GM19452 (cell line): ENCODE data around the gene RNU6-9.
A peak's percentile ranks its signal among the peaks of the same experiment; 100 is the strongest.

Experiments used
- ATAC-seq: cut with Tn5 transposase; IDR thresholded peaks from one replicate; pipeline ENCODE4 v1.9.1; 2021; ENCODE audit not compliant: unreplicated experiment

RNU6-9 gene

GRCh38 chr19:931860-932647 is 38.8 kb downstream of the RNU6-9 start:
- ATAC-seq = no peak

DNA sequence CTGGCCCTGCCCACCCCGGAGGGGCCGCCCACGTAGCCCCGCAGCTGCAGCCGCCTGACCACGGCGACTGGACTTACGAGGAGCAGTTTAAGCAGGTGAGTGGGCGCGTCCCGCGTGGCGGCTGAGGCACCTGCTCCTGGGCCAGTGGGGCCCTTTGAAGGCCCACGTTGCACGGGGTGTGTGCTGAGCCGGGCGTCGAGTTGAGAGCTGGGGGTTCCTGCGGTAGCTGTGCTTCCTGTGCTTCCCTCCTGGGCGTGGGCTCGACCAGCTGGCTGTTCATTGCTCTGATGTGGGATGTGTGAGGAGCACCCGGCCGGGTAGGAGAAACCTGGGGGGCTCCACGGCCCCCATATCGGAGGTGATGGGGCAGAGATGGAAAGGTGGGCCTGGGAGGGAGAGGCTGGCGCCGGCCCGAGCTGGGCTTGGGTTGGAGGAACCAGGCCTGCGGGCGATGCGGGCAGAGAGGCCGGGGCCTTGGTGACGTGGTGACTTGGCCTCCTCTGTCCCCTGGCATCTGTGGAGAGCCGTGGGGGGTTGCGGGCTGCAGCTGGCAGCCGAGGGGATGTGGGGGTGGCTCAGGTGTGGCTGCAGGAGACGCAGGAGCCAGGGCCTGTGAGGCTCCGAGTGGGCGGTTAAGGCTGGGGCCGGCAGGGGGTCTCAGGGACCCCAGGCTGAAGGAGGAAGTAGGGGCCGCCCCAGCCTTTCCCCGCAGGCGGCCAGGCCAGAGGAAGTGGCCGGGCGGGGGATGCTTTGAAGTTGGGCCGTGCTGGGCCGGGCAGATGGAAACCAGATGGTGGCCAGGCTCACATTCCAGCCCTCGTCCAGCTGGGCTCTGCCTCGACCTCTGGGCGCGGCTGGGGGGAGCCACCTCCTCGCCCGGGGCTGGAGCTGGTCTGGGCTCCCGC is 39.6 kb downstream of the RNU6-9 start:
- no peak for ATAC-seq

- no peak for ATAC-seq
Observed at GRCh38 chr19:933553-933882, 40.2 kb downstream of the RNU6-9 start.

DNA sequence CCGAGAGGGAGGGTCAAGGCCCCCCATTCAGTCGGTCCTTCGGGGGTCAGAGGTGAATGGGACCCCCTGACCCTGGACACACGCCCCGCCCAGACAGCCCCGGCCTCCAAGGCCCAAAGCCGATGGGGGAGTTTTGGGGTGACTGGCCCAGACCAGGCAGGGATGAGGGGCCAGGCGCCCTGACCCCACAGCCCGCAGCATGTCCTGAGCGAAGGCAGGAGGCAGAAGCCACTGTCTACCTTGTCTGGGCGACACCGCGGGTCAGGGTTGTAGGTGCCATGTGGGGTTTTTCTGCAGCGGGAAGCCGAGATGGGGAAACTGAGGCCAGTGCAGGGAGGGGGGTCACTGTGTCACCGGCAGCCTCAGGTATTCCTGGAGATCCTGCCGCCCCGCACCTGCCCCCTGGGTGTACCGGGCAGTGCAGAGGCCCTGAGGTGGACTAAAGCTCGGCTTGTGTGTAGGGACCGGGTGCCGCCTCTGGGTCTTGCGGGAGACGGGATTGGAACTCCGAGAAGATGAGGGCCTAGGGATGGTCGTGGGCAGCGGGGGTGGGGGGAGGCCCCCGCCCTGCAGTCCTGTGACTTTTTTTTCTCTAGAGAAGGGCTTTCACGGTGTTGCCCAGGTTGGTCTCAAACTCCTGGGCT is 41.0 kb downstream of the RNU6-9 start:
- ATAC-seq = no peak

DNA sequence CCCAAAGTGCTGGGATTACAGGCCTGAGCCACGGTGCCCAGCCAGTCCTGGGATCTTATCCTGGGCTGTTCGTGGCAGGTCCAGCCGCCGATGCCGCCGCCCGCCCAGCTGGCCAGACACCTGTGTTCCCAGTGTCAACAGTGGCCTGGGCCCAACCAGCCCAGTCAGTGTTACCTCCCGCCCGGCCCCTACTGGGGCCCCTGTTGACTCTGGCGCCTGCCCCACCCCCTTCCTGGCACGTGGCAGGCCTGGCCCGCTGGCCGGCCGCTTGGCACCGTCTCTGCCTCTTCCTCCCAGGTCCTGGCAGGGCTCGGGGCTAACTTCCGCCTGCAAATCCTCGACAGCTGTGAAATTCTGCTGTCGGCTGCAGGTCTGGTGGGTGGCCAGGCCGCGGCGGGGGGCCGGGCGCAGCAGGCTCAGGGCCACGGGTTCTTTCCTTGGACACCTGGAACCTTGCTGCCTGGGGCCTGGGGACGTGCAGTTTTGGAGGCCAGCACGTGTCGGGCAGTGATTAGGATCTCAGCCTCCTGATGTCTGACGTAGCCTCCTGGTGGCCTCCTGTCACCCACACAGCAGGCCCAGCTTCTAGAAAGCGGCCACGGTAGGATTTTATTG is 41.7 kb downstream of the RNU6-9 start:
- ATAC-seq = no peak

DNA sequence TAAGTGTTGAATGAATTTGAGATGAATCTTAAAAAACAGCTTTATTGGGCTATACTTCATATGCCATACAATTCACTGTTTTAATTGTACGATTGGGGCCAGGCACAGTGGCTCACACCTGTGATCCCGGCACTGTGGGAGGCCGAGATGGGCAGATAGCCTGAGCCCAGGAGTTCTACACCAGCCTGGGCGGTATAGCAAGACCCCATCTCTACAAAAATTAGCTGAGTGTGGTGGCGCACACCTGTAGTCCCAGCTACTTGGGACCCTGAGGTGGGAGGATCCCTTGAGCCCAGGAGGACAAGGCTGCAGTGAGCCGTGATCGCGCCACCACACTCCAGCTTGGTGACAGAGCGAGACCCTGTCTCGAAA is 42.9 kb downstream of the RNU6-9 start:
- no peak for ATAC-seq

GRCh38 chr19:937259-937694 is 44.0 kb downstream of the RNU6-9 start:
- ATAC-seq = no peak

- ATAC-seq = no peak
Observed at GRCh38 chr19:938233-938923, 45.1 kb downstream of the RNU6-9 start.

DNA sequence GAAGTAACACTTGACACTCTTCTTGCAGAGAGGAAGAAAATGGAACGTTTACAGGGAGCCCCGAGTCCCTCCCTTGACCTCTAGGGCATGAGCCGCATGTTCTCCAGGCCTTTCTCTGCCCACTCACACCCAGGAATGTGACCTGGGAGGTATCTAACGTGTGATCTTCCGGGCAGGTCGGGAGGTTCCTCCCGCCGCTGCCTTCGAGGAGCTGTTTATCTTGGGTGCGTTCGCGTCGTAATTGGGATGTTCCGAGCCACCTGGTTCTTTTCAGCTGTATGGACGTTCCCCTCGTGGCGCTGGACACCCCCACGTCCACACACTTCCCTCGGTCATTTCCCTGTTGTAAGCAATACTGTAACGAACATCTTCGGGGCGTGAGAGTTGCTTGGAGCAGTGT is 46.2 kb downstream of the RNU6-9 start:
- no peak for ATAC-seq

- ATAC-seq = no peak
Observed at GRCh38 chr19:939922-940321, 46.6 kb downstream of the RNU6-9 start.

- peak; percentile 41 for ATAC-seq
Observed at GRCh38 chr19:940591-941291, 47.5 kb downstream of the RNU6-9 start.

GRCh38 chr19:941292-942132 is 48.2 kb downstream of the RNU6-9 start:
- ATAC-seq = no peak

DNA sequence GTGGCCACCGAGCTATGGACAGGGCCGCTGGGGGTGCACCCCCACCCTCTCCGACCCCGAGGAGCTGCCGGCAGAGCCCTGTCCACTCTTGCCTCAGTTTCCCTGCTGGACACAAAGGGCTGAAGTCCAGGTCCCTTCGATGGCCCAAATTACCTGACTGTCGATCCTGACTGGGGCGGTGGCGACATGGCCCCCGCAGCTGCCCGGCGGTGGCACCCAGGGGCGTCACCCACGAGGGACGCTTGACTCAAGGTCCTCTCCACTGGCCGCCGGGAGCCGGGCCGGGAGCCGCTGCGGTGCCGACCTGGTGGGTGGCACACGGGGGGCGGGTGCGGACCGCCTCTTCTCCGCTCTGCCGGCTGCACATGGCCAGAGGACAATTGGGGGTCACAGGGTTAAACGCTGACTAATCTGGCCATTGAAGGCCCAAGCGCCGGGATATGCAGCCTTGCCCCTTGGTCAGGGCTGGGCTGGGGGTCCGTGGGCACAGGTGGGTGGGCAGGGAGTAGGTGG is 48.9 kb downstream of the RNU6-9 start:
- ATAC-seq = no peak
